ENCODE measurements around the gene ALG6. TPM values are rescaled to one million over a fixed set of nuclear protein-coding genes. Genes with fewer than 3 reads are reported as not detected.
"Not testable (repeated sequence)": the region's sequence is repeated elsewhere in the genome, so short reads cannot be mapped to it uniquely, and the experiment has no call there.

The ALG6 gene
- polyA plus RNA-seq, 1 experiment, result 3.1 TPM

- H3K36me3 ChIP-seq (ENCODE audit: control insufficient read depth, insufficient read depth, low read length), result no peaks in the 10 kb centered on the region
- POLR2A ChIA-PET, result no interaction called here
- DNase-seq (ENCODE audit: low read depth), result no peak
- no peak for TF ChIP-seq CTCF (IDR thresholded peaks at IDR 0.05; ENCODE audit: insufficient read depth, low read depth, low read length)
- no peaks in the 10 kb centered on the region for H3K27me3 ChIP-seq (ENCODE audit: control insufficient read depth, insufficient read depth, low read length)
- no peak overlapping the region for H3K4me3 ChIP-seq (ENCODE audit: low read depth, low read length)
- CTCF ChIA-PET, result interaction anchor here (1.1 kb wide), 1 partner anchor 35 kb away, joined by 6 read pairs; no protein-coding TSS in a partner anchor
Observed at GRCh38 chr1:63411066-63411465, 43.6 kb downstream of the ALG6 start.

GRCh38 chr1:63413394-63413793, 46.0 kb downstream of the ALG6 start:
- ChIA-PET CTCF (interaction anchor here (1.4 kb wide), 1 partner anchor 9 kb away, joined by 3 read pairs; no protein-coding TSS in a partner anchor), POLR2A (no interaction called here)

DNA sequence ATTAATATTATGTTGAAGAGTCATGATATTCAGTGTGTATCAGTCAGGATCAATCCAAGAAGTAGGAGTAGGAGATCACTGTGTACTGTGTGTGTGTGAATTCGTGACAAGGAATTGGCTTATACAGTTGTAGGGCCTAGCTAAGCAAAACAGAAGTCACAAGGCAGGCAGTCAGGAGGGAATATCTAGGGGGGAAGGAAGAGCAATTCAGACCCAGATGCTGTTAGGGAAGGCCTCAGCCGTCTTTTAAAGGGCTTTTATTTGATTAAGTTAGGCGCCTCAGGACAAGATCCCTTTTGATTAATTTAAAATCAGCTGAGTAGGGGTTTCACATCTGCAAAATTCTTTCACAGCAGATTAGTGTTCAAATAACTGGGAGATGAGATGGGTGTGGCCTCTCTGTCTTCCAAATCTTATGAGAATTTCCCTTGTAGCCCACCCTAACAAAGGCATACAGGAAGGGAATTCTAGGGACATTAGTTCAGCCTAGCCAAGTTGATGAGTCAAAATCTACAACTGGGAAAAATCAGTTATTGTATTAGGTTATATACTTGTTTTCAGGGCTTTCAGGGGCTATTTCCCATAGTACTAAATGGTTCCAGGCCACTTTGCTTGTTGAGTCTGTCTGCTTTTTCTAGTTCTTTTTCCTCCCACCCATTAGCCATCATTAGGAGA, 47.4 kb downstream of the ALG6 start:
- CTCF ChIA-PET, result no interaction called here
- no peak for TF ChIP-seq CTCF (IDR thresholded peaks at IDR 0.05; ENCODE audit: insufficient read depth, low read depth, low read length)
- Histone ChIP-seq H3K36me3 (ENCODE audit: control insufficient read depth, insufficient read depth, low read length) (no peaks in the 10 kb centered on the region), H3K27me3 (ENCODE audit: control insufficient read depth, insufficient read depth, low read length) (no peaks in the 10 kb centered on the region), H3K4me3 (ENCODE audit: low read depth, low read length) (no peak overlapping the region)
- DNase-seq (ENCODE audit: low read depth), result no peak
- POLR2A ChIA-PET, result no interaction called here

More at GRCh38 chr1:63413394-63413793, 46.0 kb downstream of the ALG6 start:
- no peak for DNase-seq (ENCODE audit: low read depth)
- no peaks in the 10 kb centered on the region for H3K36me3 ChIP-seq (ENCODE audit: control insufficient read depth, insufficient read depth, low read length)
- H3K4me3 ChIP-seq (ENCODE audit: low read depth, low read length), result no peak overlapping the region
- H3K27me3 ChIP-seq (ENCODE audit: control insufficient read depth, insufficient read depth, low read length), result no peaks in the 10 kb centered on the region
- no peak for TF ChIP-seq CTCF (IDR thresholded peaks at IDR 0.05; ENCODE audit: insufficient read depth, low read depth, low read length)

DNA sequence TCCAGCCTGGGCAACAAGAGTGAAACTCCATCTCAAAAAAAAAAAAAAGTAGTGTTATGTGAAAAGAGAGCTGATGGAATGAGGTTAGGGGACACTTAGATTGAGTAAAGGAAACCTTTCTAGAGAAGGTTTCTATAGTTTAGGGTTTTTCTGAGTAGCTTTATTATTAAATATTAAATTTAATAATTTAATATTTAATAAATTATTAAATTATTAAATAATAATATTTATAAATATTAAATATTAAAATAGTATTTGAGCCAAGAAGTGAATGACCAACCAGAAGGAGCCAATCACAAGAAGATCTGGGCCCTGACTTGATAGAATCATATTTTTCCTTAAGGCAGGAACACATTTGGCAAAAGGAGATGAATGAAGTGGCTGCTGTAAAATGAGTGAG, 50.7 kb downstream of the ALG6 start:
- TF ChIP-seq CTCF (IDR thresholded peaks at IDR 0.05; ENCODE audit: insufficient read depth, low read depth, low read length), result no peak
- POLR2A ChIA-PET, result interaction anchor here (0.6 kb wide), 1 partner anchor 17 kb away, joined by 17 read pairs; no protein-coding TSS in a partner anchor
- no peak for DNase-seq (ENCODE audit: low read depth)
- H3K27me3 ChIP-seq (ENCODE audit: control insufficient read depth, insufficient read depth, low read length), result no peaks in the 10 kb centered on the region
- H3K4me3 ChIP-seq (ENCODE audit: low read depth, low read length), result no peak overlapping the region
- no peaks in the 10 kb centered on the region for H3K36me3 ChIP-seq (ENCODE audit: control insufficient read depth, insufficient read depth, low read length)
- CTCF ChIA-PET, result interaction anchor here (1.7 kb wide), 1 partner anchor 10 kb away, joined by 5 read pairs; no protein-coding TSS in a partner anchor

DNA sequence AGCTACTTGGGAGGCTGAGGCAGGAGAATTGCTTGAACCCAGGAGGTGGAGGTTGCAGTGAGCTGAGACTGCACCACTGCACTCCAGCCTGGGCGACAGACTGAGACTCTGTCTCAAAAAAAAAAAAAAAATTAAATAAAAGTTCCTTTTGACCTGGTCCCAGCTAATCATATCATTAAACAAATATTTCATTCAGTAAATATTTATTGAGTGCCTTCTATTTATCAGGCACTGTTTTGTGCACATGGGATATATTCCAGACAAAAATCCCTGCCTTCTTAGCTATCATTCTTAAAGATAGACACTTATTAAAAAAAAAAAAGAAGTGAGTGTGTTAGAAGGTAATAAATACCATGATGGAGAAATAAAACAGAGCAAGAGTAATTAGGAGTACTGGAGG, 53.3 kb downstream of the ALG6 start:
- H3K27me3 ChIP-seq (ENCODE audit: control insufficient read depth, insufficient read depth, low read length); H3K4me3 ChIP-seq (ENCODE audit: low read depth, low read length); POLR2A ChIA-PET; DNase-seq (ENCODE audit: low read depth); H3K36me3 ChIP-seq (ENCODE audit: control insufficient read depth, insufficient read depth, low read length): not testable (repeated sequence)
- CTCF ChIA-PET, result interaction anchor here (1.0 to 1.1 kb wide), 2 partner anchors 20 to 22 kb away, joined by 3 to 5 read pairs; no protein-coding TSS in a partner anchor

DNA sequence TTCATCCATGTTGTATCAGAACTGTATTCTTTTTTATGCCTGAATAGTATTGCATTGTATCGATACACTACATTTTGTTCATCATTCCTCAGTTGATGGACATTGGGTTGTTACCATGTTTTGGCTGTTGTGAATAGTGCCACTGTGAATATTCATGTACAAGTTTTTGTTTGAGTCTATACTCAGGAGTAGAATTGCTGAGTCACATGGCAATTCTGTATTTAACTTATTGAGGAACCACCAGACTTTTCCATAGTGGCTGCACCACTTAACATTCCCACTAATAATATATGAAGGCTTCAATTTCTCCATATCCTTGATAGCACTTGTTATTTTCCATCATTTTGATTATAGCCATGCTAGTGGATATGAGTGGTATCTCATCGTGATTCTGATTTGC, 56.2 kb downstream of the ALG6 start:
- Histone ChIP-seq H3K36me3 (ENCODE audit: control insufficient read depth, insufficient read depth, low read length) (no peaks in the 10 kb centered on the region), H3K27me3 (ENCODE audit: control insufficient read depth, insufficient read depth, low read length) (no peaks in the 10 kb centered on the region), H3K4me3 (ENCODE audit: low read depth, low read length) (no peak overlapping the region)
- CTCF ChIA-PET, result no interaction called here
- POLR2A ChIA-PET, result no interaction called here
- no peak for TF ChIP-seq CTCF (IDR thresholded peaks at IDR 0.05; ENCODE audit: insufficient read depth, low read depth, low read length)
- DNase-seq (ENCODE audit: low read depth), result no peak

All from BJ (cell line).